ENCODE results near the gene ICE1. TPM values are rescaled to one million over a fixed set of nuclear protein-coding genes. Genes with fewer than 3 reads are reported as not detected.

The ICE1 gene
- total RNA-seq, 2 donors from 2014 or later: 21.0 to 25.9 TPM

GRCh38 chr5:5418006-5418405 is 4.5 kb upstream of the ICE1 start:
- Histone ChIP-seq H3K36me3 (no peaks in the 10 kb centered on the region), H3K4me1 (replicated peaks) (peaks cover 5% of the 10 kb centered on the region), H3K9me3 (no peaks in the 10 kb centered on the region), H3K4me3 (no peak overlapping the region), H3K27ac (no peak overlapping the region), H3K27me3 (replicated peaks; ENCODE audit: insufficient read depth) (no peaks in the 10 kb centered on the region)
- TF ChIP-seq POLR2AphosphoS5 (IDR thresholded peaks at IDR 0.05) (no peak), POLR2A (IDR thresholded peaks at IDR 0.05) (no peak), CTCF (IDR thresholded peaks at IDR 0.05) (no peak)
- WGBS: 86% methylated on average over 3 of the region's 3 CpGs
- DNase-seq (ENCODE audit: low spot score): no peak
- intact Hi-C loops (cut with DNase I): loop anchor here (2.0 to 5.0 kb wide), 2 partner anchors 277 to 541 kb away; partner anchors contain the start of gene ADAMTS16

GRCh38 chr5:5418764-5419163 is 3.7 kb upstream of the ICE1 start:
- no peak for DNase-seq (ENCODE audit: low spot score)
- intact Hi-C loops (cut with DNase I): loop anchor here (2.0 to 5.0 kb wide), 2 partner anchors 278 to 541 kb away; partner anchors contain the start of gene ADAMTS16
- Histone ChIP-seq H3K9me3 (no peaks in the 10 kb centered on the region), H3K27ac (no peak overlapping the region), H3K36me3 (no peaks in the 10 kb centered on the region), H3K4me3 (no peak overlapping the region), H3K4me1 (replicated peaks) (peaks cover 5% of the 10 kb centered on the region), H3K27me3 (replicated peaks; ENCODE audit: insufficient read depth) (no peaks in the 10 kb centered on the region)
- TF ChIP-seq CTCF (IDR thresholded peaks at IDR 0.05): no peak
- TF ChIP-seq POLR2A (IDR thresholded peaks at IDR 0.05): no peak
- TF ChIP-seq POLR2AphosphoS5 (IDR thresholded peaks at IDR 0.05): no peak
- 88% methylated on average over 7 of the region's 7 CpGs for WGBS

- Histone ChIP-seq H3K4me3 (no peak overlapping the region), H3K36me3 (no peaks in the 10 kb centered on the region), H3K4me1 (replicated peaks) (peaks cover 5% of the 10 kb centered on the region), H3K27me3 (replicated peaks; ENCODE audit: insufficient read depth) (no peaks in the 10 kb centered on the region), H3K9me3 (no peaks in the 10 kb centered on the region), H3K27ac (no peak overlapping the region)
- intact Hi-C loops (cut with DNase I): loop anchor here (2.0 to 5.0 kb wide), 3 partner anchors 279 to 1213 kb away; partner anchors contain the start of genes ADAMTS16, NSUN2 and SRD5A1
- 32% methylated on average over 11 of the region's 11 CpGs for WGBS
- DNase-seq (ENCODE audit: low spot score): no peak
- TF ChIP-seq CTCF (IDR thresholded peaks at IDR 0.05) (peak; percentile 14 to 79 (median 62)), POLR2AphosphoS5 (IDR thresholded peaks at IDR 0.05) (no peak)
These were observed 2.9 kb upstream of the ICE1 start for GRCh38 chr5:5419291-5420210.

GRCh38 chr5:5420251-5420650 is 2.2 kb upstream of the ICE1 start:
- intact Hi-C loops (cut with DNase I): loop anchor here (5.0 kb wide), 1 partner anchor 1212 kb away; the partner anchor contains the start of genes NSUN2 and SRD5A1
- H3K4me3 ChIP-seq: no peak overlapping the region
- TF ChIP-seq CTCF (IDR thresholded peaks at IDR 0.05) (no peak), POLR2A (IDR thresholded peaks at IDR 0.05) (no peak), POLR2AphosphoS5 (IDR thresholded peaks at IDR 0.05) (no peak)
- H3K36me3 ChIP-seq: no peaks in the 10 kb centered on the region
- peaks cover 5% of the 10 kb centered on the region for H3K4me1 ChIP-seq (replicated peaks)
- no peaks in the 10 kb centered on the region for H3K9me3 ChIP-seq
- no peak overlapping the region for H3K27ac ChIP-seq
- WGBS: 85% methylated on average over 3 of the region's 3 CpGs
- H3K27me3 ChIP-seq (replicated peaks; ENCODE audit: insufficient read depth): no peaks in the 10 kb centered on the region
- no peak for DNase-seq (ENCODE audit: low spot score)
